ENCODE data around the gene CCDC187.

- no peak for TF ChIP-seq POLR2A (IDR thresholded peaks at IDR 0.05)
- TF ChIP-seq, protein P1, sequence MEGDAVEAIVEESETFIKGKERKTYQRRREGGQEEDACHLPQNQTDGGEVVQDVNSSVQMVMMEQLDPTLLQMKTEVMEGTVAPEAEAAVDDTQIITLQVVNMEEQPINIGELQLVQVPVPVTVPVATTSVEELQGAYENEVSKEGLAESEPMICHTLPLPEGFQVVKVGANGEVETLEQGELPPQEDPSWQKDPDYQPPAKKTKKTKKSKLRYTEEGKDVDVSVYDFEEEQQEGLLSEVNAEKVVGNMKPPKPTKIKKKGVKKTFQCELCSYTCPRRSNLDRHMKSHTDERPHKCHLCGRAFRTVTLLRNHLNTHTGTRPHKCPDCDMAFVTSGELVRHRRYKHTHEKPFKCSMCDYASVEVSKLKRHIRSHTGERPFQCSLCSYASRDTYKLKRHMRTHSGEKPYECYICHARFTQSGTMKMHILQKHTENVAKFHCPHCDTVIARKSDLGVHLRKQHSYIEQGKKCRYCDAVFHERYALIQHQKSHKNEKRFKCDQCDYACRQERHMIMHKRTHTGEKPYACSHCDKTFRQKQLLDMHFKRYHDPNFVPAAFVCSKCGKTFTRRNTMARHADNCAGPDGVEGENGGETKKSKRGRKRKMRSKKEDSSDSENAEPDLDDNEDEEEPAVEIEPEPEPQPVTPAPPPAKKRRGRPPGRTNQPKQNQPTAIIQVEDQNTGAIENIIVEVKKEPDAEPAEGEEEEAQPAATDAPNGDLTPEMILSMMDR (IDR thresholded peaks at IDR 0.05), result no peak
- no peak for TF ChIP-seq POLR2AphosphoS5 (IDR thresholded peaks at IDR 0.05)
Measured at GRCh38 chr9:136308702-136309053, 4.8 kb upstream of the CCDC187 start.

Data from upper lobe of left lung (tissue), 4 donors.